T-helper 17 cell (primary cell): ENCODE data around the gene USP54. TPM values are rescaled to one million over a fixed set of nuclear protein-coding genes. Genes with fewer than 3 reads are reported as not detected.

Experiments
- ATAC-seq: fragments of 150-1000 bp; cut with Tn5 transposase; 2 replicates; pipeline ENCODE4 v1.10.0; 2021; ENCODE audit warnings: mild to moderate bottlenecking, moderate library complexity
- DNase-seq, 3 donors: peaks; one replicate each; pipeline versions ENCODE4 v3.0.0 to v3.0.0-alpha.2; 2020 to 2021
- H3K9me3 ChIP-seq: one replicate; pipeline ENCODE4 v1.7.0; 2013; ENCODE audit warnings: low read length, mild to moderate bottlenecking; ENCODE audit not compliant: control insufficient read depth, poor library complexity, severe bottlenecking
- H3K27ac Mint-ChIP-seq: one replicate; pipeline ENCODE4 v1.8.0; 2022; ENCODE audit warnings: mild to moderate bottlenecking, moderate library complexity, mixed read lengths
- H3K27me3 Mint-ChIP-seq: one replicate; pipeline ENCODE4 v1.8.0; 2022; ENCODE audit warnings: mixed read lengths
- H3K36me3 Mint-ChIP-seq: one replicate; pipeline ENCODE4 v1.8.0; 2022; ENCODE audit warnings: low read depth, mixed read lengths
- H3K4me1 Mint-ChIP-seq: one replicate; pipeline ENCODE4 v1.8.0; 2022; ENCODE audit warnings: mild to moderate bottlenecking, mixed read lengths
- H3K4me3 Mint-ChIP-seq: one replicate; pipeline ENCODE4 v1.8.0; 2022; ENCODE audit warnings: mild to moderate bottlenecking, moderate library complexity, mixed read lengths
- total RNA-seq, 4 donors: library from RNA in 2 of 4; stranded (reverse) in 2 of 4; gene quantifications; one replicate each; pipeline ENCODE4 v1.2.3 and lab custom pipeline; 2022 to 2026

USP54 gene
- total RNA-seq, 2 donors from 2014 or later = 3.6 TPM

DNA sequence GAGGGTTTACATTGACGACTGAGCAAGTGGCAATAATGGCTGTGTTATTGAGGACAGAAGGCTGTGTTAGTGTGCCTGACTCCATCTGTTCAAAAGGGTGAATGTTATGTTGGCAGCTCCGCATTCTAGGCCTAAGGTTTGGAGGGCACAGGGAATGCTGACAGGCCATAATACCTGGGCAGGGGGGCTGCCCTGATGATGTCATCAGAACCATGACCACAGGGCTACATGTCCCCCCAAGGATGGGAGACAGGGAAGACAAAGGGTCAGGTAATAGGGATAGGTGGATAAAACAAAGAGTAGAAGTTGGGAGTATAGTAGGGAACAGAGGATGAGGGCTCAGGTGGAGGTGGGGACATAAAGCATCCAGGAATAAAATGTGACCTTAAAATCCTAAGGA lies 93.5 kb downstream of the USP54 start:
- no peak for ATAC-seq
- Mint-ChIP-seq H3K27ac (peak overlapping the region; percentile 98), H3K4me1 (peaks cover 52% of the 10 kb centered on the region), H3K27me3 (no peaks in the 10 kb centered on the region), H3K4me3 (no peak overlapping the region), H3K36me3 (peaks cover 8% of the 10 kb centered on the region)
- H3K9me3 ChIP-seq = no peaks in the 10 kb centered on the region
- DNase-seq = no peak

DNA sequence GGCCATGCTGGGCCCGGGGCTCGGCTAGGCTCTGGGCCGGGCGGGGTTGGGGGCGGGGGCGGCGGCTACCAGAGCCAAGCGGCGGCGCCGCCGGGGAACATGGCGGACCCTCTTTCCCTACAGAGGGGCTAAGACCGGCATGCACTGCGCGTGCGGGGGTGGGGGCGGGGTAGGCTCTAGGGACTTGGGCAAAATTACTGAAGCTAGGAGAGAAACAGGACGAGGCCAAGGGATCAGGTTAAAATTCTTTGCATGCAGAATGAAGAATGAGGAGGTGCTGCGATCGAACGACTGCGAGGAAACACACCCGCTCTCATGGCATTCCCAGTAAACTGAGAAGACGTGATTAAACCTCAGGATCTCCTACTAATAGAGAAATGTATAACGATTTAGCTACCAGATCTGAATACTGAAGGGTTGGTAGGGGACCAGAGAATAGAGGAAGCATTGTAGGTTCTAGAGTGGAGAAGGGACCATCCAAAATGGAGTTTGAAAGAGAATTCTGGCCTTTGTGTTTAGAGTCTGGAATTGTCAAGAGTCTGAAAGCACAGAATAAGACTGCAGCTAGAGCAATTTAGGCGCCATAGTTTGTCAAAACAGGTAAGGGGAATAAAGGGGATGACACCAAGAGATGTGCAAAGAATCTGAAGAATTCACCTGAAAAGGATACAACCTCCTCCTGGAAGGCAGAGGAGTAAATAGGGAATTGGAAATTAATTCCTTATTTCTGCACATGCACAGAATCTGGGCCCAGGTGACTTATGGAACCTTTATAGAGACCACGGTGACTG lies 95.1 kb downstream of the USP54 start, which contains the start of gene PPP3CB:
TSS of gene PPP3CB (minus strand) at position 141 of the 791 bp plus-strand sequence. CDS start at position 6, 135 bp downstream.
- H3K4me1 Mint-ChIP-seq = peaks cover 47% of the 10 kb centered on the region
- no peaks in the 10 kb centered on the region for H3K27me3 Mint-ChIP-seq
- peak within 1 kb of the TSS; percentile 98 for H3K27ac Mint-ChIP-seq
- DNase-seq (peak; percentile 68 to 91 (median 86)), ATAC-seq (peak; percentile 84)
- no peaks in the 10 kb centered on the region for H3K9me3 ChIP-seq
- H3K4me3 Mint-ChIP-seq = peak within 1 kb of the TSS; percentile 96
- no peaks in the 10 kb centered on the region for H3K36me3 Mint-ChIP-seq

DNA sequence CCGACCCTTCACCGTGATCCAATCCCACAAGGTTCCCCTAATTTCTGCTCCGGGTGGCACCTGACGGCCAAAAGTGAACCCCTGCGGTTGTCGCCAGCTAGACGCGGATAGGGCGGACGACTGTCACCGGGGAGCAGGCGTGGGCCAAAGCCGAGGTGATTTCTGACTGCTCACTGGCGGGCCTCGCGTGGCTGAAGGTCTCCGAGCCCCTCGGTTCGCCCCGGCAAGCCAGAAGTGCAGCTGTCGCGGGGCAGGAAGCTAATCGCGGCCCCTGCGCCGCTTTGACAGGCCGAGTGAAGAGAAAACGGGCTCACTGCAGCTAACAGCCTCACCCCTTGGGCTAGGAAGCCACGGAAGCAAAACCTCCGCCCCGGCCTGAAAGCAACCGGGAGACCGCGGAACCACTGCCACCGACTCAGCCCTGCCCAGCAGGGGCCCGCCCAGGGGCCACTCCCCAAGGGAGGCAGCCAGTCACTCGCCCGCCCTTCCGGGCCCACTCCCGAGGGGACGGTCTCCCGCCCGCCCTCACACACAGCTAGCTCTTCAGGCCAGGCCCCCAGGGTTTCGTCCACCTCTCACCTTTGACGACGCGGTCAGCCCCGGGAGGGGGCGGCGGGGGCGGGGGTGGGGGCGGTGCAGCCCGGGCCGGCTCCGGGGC lies 95.8 kb downstream of the USP54 start:
- Mint-ChIP-seq H3K4me1 (peaks cover 43% of the 10 kb centered on the region), H3K27me3 (no peaks in the 10 kb centered on the region), H3K27ac (peak overlapping the region; percentile 98), H3K36me3 (no peaks in the 10 kb centered on the region), H3K4me3 (peak overlapping the region; percentile 96)
- peak; percentile 80 to 85 (median 84) for DNase-seq
- no peaks in the 10 kb centered on the region for H3K9me3 ChIP-seq
- ATAC-seq = peak; percentile 89

DNA sequence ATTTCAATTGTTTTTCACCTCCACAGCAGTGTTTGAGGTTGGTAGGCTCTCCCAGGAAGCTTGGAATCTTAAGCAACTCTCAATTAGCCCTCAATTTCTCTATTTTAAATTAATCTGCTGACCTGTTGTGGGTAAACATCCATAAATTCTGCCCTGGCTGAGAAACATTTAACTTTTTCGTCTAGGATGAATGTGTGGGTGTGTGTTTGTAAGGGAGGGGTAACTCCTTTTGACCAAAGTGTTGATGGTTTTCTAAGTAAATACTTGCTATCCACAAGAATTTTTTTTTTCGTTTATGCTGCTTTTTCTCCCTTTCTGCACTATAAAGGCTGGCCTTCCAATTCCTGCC lies 96.3 kb downstream of the USP54 start:
- H3K27ac Mint-ChIP-seq = peak overlapping the region; percentile 98
- no peaks in the 10 kb centered on the region for H3K36me3 Mint-ChIP-seq
- ATAC-seq = no peak
- no peaks in the 10 kb centered on the region for H3K9me3 ChIP-seq
- no peak for DNase-seq
- peaks cover 46% of the 10 kb centered on the region for H3K4me1 Mint-ChIP-seq
- H3K27me3 Mint-ChIP-seq = no peaks in the 10 kb centered on the region
- H3K4me3 Mint-ChIP-seq = peak overlapping the region; percentile 96

DNA sequence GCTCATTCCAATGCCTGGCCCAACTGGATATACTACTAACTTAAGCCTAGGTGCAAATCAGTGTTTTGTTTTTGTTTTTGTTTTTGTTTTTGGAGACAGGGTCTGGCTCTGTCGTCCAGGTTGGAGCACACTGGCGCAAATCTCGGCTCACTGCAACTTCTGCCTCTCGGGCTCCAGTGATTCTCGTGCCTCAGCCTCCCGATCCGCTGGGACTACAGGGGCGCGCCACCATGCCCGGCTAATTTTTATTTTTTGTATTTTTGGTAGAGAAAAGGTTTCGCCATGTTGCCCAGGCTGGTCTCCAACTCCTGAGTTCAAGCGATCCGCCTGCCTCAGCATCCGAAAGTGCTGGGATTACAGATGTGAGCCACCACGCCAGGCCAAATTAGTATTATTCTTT lies 96.9 kb downstream of the USP54 start:
- peaks cover 50% of the 10 kb centered on the region for H3K4me1 Mint-ChIP-seq
- no peak for DNase-seq
- peaks cover 2% of the 10 kb centered on the region for H3K36me3 Mint-ChIP-seq
- peak overlapping the region; percentile 25 for H3K4me3 Mint-ChIP-seq
- H3K27ac Mint-ChIP-seq = peak overlapping the region; percentile 98
- no peaks in the 10 kb centered on the region for H3K9me3 ChIP-seq
- no peaks in the 10 kb centered on the region for H3K27me3 Mint-ChIP-seq
- no peak for ATAC-seq

DNA sequence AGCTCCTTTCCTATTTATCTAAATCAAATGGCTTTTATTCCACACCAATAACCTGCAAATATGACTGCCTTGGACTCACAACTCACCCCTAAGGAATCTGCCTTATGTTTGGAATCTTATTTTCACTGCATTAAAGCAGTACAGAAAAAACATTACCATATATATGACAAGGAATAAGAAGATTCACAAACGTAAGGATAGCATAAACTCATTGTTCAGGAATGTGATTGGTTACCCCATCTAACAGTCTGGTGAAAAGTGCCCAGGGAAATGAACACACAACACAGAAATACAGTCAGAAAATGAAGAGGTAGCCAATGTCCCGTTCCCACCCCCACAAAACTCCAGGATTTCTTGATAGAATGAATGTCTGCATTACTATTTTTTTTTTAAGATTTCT lies 97.4 kb downstream of the USP54 start:
- no peaks in the 10 kb centered on the region for H3K9me3 ChIP-seq
- peaks cover 2% of the 10 kb centered on the region for H3K36me3 Mint-ChIP-seq
- H3K27ac Mint-ChIP-seq = peak overlapping the region; percentile 98
- H3K27me3 Mint-ChIP-seq = no peaks in the 10 kb centered on the region
- peak overlapping the region; percentile 70 for H3K4me3 Mint-ChIP-seq
- no peak for ATAC-seq
- DNase-seq = no peak
- peaks cover 54% of the 10 kb centered on the region for H3K4me1 Mint-ChIP-seq

DNA sequence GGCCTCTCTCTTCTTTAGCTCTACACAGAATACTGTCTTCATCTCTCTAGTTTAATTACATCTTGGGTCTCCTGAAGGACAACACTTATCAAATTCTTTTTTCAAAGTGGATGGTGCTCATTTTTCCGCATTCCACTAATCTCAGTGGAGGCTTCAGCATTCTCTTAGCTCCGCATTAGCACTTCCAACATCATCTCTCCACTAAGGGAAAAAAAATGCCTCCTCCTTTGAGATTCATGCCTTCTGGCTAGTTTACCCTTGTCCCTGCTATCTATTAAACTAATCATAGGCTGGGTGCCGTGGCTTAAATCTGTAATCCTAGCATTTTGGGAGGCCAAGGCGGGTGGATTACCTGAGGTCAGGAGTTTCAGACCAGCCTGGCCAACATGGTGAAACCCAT lies 104.5 kb downstream of the USP54 start:
- Mint-ChIP-seq H3K4me1 (peaks cover 22% of the 10 kb centered on the region), H3K27ac (peak overlapping the region; percentile 41), H3K4me3 (no peak overlapping the region), H3K36me3 (peaks cover 9% of the 10 kb centered on the region), H3K27me3 (no peaks in the 10 kb centered on the region)
- no peaks in the 10 kb centered on the region for H3K9me3 ChIP-seq
- DNase-seq (no peak), ATAC-seq (no peak)

DNA sequence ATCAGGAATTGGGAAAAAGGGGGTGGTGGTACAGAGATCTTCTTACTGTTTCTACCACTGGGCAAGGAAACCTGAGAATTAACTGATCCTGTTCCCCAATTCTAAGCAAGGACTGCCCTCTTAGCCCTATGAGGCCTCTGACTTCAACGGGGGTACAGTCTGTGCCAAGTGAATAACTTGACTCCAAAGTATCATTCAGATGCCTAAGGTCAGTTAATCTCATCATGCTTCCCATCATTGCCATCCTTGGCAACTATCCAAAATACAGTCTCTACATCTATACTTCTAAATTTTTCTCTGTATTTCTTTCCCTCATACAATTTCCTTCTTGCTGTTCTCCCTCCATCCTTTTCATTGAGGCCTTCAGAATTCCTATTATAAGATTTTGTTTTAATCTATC lies 105.8 kb downstream of the USP54 start:
- DNase-seq (no peak), ATAC-seq (no peak)
- peaks cover 25% of the 10 kb centered on the region for H3K4me1 Mint-ChIP-seq
- no peaks in the 10 kb centered on the region for H3K27me3 Mint-ChIP-seq
- H3K9me3 ChIP-seq = no peaks in the 10 kb centered on the region
- H3K4me3 Mint-ChIP-seq = no peak overlapping the region
- peaks cover 9% of the 10 kb centered on the region for H3K36me3 Mint-ChIP-seq
- no peak overlapping the region for H3K27ac Mint-ChIP-seq

DNA sequence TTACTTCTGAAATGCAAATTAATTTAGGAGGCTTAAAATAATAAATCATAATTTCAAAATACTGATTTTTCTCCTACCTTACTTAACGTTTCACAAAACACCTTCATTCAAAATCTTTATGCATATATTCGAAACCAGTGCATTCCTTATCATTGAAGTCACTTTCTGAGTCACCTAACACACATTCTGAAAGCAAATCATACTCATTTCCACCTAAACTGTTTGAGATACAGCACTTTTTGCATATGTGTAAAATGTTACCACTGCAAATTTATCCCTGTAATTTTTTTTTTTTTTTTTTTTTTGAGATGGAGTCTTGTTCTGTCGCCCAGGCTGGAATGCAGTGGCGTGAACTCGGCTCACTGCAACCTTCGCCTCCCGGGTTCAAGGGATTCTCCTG lies 111.0 kb downstream of the USP54 start:
- H3K27me3 Mint-ChIP-seq = no peaks in the 10 kb centered on the region
- ATAC-seq (no peak), DNase-seq (no peak)
- peak overlapping the region; percentile 91 for H3K27ac Mint-ChIP-seq
- H3K4me3 Mint-ChIP-seq = peak overlapping the region; percentile 49
- peaks cover 15% of the 10 kb centered on the region for H3K4me1 Mint-ChIP-seq
- H3K36me3 Mint-ChIP-seq = peaks cover 4% of the 10 kb centered on the region
- H3K9me3 ChIP-seq = no peaks in the 10 kb centered on the region

DNA sequence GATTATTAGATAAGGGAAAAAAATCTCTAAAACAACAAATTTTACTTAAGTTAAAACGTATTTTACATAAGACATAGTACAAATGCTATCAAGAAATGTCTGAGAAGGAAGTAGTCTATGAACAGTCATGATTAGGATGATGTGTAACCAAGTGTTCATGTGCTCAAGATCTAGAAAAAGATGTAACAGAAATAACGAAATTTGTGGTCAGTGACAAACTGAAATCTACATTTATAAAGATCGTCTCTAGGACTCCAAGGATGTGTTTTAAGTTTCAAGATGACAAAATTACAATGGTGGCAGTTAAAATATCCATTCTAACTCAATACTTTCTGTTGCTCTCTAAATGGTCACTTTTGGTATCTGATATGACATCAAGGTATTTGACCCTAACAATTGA lies 112.5 kb downstream of the USP54 start:
- Mint-ChIP-seq H3K27ac (peak overlapping the region; percentile 51), H3K4me3 (no peak overlapping the region)
- ATAC-seq = peak; percentile 30

DNA sequence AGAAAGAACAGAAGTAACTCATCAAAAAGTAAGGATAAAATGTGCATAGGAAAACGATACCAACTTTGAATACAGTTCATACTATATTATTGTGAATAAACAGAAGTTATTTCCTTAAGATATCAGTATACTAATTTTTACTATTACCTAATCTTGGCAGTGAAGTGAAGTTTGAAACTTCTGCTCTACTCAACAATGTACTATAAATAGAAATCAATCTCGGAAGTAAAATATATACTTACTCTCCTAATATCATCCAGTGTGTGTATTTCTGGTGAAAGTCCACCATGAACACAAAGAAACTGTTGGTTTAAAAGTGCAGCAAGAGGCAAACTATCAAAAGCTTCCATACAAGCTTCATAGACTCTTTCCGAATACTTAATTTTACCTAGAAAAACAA lies 119.9 kb downstream of the USP54 start:
- peaks cover 9% of the 10 kb centered on the region for H3K36me3 Mint-ChIP-seq
- ATAC-seq (no peak), DNase-seq (no peak)
- H3K4me1 Mint-ChIP-seq = peaks cover 11% of the 10 kb centered on the region
- no peaks in the 10 kb centered on the region for H3K9me3 ChIP-seq
- no peak overlapping the region for H3K27ac Mint-ChIP-seq
- no peak overlapping the region for H3K4me3 Mint-ChIP-seq
- H3K27me3 Mint-ChIP-seq = no peaks in the 10 kb centered on the region

More for the DNA sequence above, 112.5 kb downstream of the USP54 start:
- peaks cover 6% of the 10 kb centered on the region for H3K36me3 Mint-ChIP-seq
- no peak for DNase-seq
- H3K27me3 Mint-ChIP-seq = no peaks in the 10 kb centered on the region
- peaks cover 15% of the 10 kb centered on the region for H3K4me1 Mint-ChIP-seq
- H3K9me3 ChIP-seq = no peaks in the 10 kb centered on the region

DNA sequence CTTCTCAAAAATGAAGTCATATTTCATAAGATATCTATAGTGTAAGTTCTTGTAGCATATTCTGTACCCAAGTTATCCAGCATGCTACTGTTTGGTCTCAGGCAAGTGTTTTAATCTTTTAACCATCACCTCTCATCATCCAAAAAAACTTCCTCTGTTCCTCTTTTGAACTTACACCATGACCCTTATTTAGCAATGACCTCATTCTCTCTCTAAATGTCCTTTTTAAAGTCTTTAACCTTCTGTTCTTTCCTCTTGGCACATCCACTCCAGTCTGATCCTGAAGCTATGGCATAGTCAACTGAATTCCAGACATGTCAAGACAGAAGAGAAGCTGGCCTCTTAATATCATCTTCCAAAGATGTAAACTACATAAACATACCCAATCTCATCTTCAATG lies 121.6 kb downstream of the USP54 start:
- Mint-ChIP-seq H3K27ac (peak overlapping the region; percentile 14), H3K4me3 (no peak overlapping the region), H3K27me3 (no peaks in the 10 kb centered on the region), H3K36me3 (peaks cover 7% of the 10 kb centered on the region), H3K4me1 (peaks cover 11% of the 10 kb centered on the region)
- no peaks in the 10 kb centered on the region for H3K9me3 ChIP-seq
- ATAC-seq = no peak
- DNase-seq = no peak

DNA sequence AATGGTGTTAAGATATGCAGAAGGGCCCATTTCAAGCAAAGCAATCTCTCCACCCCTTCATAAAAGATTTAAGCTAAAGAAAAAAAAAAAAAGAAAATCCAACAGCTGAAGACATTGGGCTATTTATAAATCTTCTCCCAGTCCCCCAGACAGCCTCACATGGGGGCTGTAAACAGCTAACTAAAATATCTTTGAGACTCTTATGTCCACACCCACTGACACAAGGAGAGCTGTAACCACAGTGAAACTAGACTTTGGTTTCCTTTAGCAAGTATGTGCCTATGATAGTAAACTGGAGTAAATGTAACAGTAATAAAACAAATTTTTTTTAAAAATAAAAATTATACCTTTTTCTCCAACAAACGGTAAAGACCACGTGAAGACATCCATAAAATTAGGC lies 123.9 kb downstream of the USP54 start:
- DNase-seq (no peak), ATAC-seq (no peak)
- H3K9me3 ChIP-seq = no peaks in the 10 kb centered on the region
- H3K27me3 Mint-ChIP-seq = no peaks in the 10 kb centered on the region
- H3K4me3 Mint-ChIP-seq = no peak overlapping the region
- peaks cover 13% of the 10 kb centered on the region for H3K4me1 Mint-ChIP-seq
- peaks cover 12% of the 10 kb centered on the region for H3K36me3 Mint-ChIP-seq
- no peak overlapping the region for H3K27ac Mint-ChIP-seq
